Measurements from ENCODE around the gene MATN4. TPM values are rescaled to one million over a fixed set of nuclear protein-coding genes. Genes with fewer than 3 reads are reported as not detected.
A peak's percentile ranks its signal among the peaks of the same experiment; 100 is the strongest.

The MATN4 gene
- total RNA-seq, 1 experiment from 2014 or later, result 0.14 TPM

DNA sequence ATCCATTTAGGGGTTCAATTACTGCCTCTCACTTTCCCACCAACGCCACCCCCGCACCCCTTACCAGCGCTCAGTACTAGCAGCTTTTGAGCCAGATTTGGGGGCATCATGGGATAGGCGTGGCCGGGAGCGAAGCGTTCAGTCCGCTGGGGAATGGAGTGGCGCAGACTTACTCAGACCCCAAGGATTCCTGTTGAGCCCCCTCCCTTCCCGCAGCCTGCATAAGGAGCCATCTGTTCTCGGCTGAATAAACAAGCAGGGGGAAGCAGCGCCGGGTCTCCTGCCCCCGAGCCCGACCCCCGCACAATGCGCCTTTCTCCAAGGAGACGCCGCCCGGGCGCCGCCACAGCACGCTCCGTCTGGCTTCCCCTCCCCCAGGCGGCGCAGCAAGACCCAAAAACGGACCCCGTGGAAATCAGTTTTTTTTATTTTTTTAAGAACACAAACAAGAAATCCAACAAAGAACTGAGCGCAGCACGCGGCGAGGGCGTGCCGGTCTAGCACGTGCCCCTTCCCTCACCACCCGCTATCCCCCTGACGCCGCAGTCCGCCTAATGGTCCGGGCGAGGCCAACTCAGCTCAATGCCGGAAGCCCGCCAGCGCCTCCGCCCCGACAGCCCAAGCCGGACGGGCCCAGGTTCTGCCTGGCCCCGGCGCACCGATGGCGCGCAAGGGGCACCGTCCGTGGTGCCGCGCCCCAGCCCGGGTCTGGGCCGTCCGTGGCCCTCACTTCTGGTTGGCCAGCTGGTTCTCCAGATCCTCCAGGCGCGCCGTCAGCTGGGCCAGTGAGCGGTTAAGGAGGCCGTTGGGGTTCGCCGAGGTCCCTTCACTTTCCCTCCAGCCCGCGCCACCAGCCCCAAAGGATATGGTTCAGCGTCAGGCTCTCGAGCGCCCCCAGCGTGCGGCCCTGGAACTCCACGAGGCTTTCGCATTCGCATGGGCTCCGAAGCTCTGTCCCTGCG lies 14.8 kb downstream of the MATN4 start:
- Histone ChIP-seq H3K27me3 (ENCODE audit: control insufficient read depth, insufficient read depth, low read length) (peaks cover 9% of the 10 kb centered on the region), H3K36me3 (replicated peaks; ENCODE audit: control insufficient read depth, insufficient read depth, low read length) (no peaks in the 10 kb centered on the region), H3K4me3 (ENCODE audit: insufficient read depth, low read depth, low read length) (peak overlapping the region; percentile 60)
- peak; percentile 95 for DNase-seq

DNA sequence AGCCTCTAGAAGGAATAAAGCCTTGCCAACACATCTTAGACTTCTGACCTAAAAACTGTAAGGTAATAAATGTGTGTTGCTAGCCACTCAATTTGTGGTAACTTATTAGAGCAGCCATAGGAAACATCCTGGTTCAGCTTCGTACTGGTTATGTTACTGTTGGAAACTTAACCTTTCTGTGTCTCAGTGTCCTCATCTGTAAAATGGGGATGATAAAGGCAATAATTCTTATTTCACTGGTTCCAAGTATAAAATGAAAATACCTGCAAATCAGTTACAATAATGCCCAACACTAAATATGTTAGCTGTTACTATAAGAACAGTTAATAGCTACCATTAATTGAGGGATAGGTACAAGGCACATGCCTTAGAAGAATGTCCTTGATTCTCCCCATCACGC lies 15.8 kb downstream of the MATN4 start:
- no peaks in the 10 kb centered on the region for H3K36me3 ChIP-seq (replicated peaks; ENCODE audit: control insufficient read depth, insufficient read depth, low read length)
- H3K27me3 ChIP-seq (ENCODE audit: control insufficient read depth, insufficient read depth, low read length), result peaks cover 9% of the 10 kb centered on the region
- H3K4me3 ChIP-seq (ENCODE audit: insufficient read depth, low read depth, low read length), result no peak overlapping the region
- no peak for DNase-seq

DNA sequence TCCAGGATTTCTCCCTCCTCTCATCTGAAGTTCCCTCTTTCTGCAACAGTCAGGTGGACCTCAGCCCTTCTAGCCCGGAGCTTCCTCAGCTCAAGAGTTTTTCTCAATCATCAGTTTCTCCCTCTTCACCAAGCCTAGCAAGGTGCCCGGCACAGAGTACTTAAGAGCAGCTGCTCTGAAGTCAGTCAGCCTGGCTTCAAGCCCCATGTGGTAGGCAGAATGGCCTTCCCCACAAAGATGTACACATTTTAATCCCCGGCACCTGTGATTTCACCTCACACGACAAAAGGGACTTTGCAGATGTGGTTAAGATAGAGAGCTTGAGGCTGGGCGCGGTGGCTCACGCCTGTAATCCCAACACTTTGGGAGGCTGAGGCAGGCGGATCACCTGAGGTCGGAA lies 16.6 kb downstream of the MATN4 start:
- DNase-seq, result no peak

DNA sequence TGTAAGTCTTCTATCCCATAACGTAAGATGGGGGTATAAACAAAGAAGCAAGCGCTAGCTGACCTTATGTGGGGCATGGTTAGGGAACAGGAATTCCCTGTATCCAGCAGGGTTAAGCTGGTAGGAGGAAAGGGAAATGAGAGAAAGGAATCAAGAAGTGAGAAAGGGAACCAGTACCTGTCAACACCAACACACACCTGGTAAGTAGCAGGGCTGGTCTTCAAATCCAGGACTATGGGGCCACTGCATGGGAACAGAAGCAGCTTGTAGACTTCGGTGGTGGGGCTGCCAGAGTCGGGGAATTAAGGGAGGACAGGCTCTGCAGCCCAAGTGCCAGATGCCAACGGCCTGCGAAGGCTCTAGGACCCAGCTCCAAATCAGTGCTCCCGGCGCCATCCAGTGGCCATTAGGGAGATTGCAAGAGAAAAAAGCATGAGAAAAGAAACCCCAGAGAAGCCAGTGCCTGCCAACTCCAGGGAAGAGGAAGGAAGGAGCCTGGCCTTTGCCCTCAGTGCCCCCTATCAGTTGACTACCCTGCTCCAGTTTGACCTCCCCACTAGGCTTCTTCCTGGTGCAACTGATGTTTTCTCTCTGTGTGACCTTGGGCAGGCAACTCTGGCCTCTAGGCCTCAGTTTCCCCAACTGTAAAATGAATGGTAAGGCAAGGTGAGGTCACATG lies 17.3 kb downstream of the MATN4 start:
- Histone ChIP-seq H3K4me3 (ENCODE audit: insufficient read depth, low read depth, low read length) (no peak overlapping the region), H3K36me3 (replicated peaks; ENCODE audit: control insufficient read depth, insufficient read depth, low read length) (no peaks in the 10 kb centered on the region), H3K27me3 (ENCODE audit: control insufficient read depth, insufficient read depth, low read length) (peaks cover 9% of the 10 kb centered on the region)
- DNase-seq, result peak; percentile 86

More for the DNA sequence above, 16.6 kb downstream of the MATN4 start:
- H3K36me3 ChIP-seq (replicated peaks; ENCODE audit: control insufficient read depth, insufficient read depth, low read length), result no peaks in the 10 kb centered on the region
- peaks cover 9% of the 10 kb centered on the region for H3K27me3 ChIP-seq (ENCODE audit: control insufficient read depth, insufficient read depth, low read length)
- H3K4me3 ChIP-seq (ENCODE audit: insufficient read depth, low read depth, low read length), result no peak overlapping the region

DNA sequence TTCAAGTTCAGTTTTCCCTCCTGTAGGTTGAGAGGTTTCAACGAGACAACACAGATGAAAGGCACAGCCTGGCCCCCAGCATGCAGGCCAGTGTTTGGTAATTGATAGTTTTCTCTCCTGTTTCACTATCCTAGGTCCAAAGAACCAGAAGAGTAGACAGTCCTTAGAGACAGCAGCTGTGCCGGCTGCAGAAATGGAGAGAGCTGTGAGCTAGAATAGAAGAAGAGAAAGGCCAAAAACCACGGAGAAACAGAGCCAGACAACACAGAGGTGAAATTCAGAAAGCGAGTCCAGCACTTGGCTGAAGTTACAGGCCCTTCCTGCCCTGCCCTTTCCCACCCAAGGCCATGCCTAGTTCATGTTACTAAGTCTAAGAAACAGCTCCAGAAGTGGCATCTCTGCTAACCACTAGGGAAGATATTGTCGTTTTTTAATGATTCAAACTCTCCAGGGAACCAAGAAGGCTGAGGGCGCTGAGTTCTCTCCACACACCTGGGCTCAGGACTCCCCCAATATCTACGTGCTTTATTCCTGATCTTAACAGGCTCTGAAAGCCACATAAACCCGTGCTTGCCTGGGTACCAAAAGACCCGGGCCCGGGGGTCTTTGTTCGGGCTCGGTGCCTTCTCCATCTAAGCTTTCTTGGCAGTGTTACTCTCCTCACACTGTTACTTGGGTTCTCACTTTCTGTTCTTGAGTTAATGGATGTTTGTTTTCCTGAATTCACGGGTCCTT lies 18.0 kb downstream of the MATN4 start:
- Histone ChIP-seq H3K4me3 (ENCODE audit: insufficient read depth, low read depth, low read length) (no peak overlapping the region), H3K27me3 (ENCODE audit: control insufficient read depth, insufficient read depth, low read length) (peaks cover 9% of the 10 kb centered on the region)
- no peak for DNase-seq

DNA sequence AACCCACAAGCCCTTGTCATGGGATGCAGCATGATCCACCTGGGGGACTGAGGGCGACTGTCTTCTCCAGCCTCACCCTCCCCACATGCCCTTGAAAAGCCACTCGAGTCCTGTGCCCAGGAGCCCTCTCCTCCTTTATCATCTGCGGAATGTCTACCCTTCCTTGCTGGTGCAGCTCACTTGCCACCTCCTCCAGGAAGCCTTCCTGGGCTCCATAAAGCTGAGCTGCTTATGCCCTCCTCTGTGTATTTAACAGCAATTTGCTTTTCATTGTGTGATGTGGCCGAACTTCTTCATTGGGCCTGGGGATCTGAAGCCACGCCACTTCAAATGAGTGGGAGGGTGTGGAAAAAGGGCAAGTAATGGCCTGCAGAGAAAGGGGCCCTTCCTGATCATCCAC lies 19.2 kb downstream of the MATN4 start:
- no peaks in the 10 kb centered on the region for H3K36me3 ChIP-seq (replicated peaks; ENCODE audit: control insufficient read depth, insufficient read depth, low read length)
- H3K27me3 ChIP-seq (ENCODE audit: control insufficient read depth, insufficient read depth, low read length), result peaks cover 9% of the 10 kb centered on the region
- H3K4me3 ChIP-seq (ENCODE audit: insufficient read depth, low read depth, low read length), result no peak overlapping the region
- DNase-seq, result no peak

More for the DNA sequence above, 18.0 kb downstream of the MATN4 start:
- no peaks in the 10 kb centered on the region for H3K36me3 ChIP-seq (replicated peaks; ENCODE audit: control insufficient read depth, insufficient read depth, low read length)

DNA sequence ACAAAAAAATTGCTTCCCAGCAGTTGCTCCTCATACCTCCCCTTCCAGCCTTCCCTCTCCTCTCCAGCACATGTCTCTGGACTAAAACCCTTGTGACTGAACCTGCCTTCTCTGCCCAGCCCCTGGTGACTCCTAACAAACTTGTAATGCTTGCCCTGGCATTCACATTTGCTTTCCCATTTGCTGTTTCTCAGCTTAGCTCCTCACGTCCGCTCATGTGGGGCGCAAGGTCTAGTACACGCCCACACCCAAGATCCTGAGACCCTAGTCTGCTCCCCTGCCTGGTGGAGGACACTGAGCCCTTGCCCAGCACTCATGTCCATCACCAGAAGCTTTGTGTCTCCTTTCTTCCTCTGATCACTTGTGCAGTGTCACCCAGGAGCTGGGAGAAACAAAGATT lies 19.7 kb downstream of the MATN4 start:
- DNase-seq, result no peak

DNA sequence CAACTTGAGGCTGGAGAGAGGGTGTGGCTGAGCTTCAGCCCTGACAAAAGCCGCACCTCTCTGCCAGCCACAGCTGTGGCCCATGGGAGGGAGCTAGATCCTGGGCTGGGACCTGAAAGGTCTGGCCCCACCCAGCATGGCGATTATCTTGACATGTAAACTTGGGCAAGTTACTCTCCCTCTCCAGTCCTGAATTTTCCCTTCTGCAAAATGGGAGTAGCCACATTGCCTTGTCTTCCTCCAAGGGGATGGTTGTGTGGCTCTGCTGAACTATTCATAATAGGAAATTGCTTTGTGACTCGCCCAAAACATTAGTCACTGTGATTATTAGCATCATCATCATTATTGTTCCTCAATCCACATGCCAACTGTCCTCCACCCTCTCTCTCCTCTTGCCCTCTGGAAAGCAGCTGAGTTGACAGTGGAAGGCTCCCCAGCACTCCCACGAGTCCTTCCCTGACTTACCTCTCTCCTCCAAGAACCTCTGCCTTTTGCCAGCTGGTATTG lies 24.5 kb downstream of the MATN4 start:
- no peaks in the 10 kb centered on the region for H3K27me3 ChIP-seq (ENCODE audit: control insufficient read depth, insufficient read depth, low read length)
- no peaks in the 10 kb centered on the region for H3K36me3 ChIP-seq (replicated peaks; ENCODE audit: control insufficient read depth, insufficient read depth, low read length)
- no peak for DNase-seq
- H3K4me3 ChIP-seq (ENCODE audit: insufficient read depth, low read depth, low read length), result no peak overlapping the region

More for the DNA sequence above, 19.7 kb downstream of the MATN4 start:
- Histone ChIP-seq H3K27me3 (ENCODE audit: control insufficient read depth, insufficient read depth, low read length) (peaks cover 9% of the 10 kb centered on the region), H3K4me3 (ENCODE audit: insufficient read depth, low read depth, low read length) (no peak overlapping the region), H3K36me3 (replicated peaks; ENCODE audit: control insufficient read depth, insufficient read depth, low read length) (no peaks in the 10 kb centered on the region)

DNA sequence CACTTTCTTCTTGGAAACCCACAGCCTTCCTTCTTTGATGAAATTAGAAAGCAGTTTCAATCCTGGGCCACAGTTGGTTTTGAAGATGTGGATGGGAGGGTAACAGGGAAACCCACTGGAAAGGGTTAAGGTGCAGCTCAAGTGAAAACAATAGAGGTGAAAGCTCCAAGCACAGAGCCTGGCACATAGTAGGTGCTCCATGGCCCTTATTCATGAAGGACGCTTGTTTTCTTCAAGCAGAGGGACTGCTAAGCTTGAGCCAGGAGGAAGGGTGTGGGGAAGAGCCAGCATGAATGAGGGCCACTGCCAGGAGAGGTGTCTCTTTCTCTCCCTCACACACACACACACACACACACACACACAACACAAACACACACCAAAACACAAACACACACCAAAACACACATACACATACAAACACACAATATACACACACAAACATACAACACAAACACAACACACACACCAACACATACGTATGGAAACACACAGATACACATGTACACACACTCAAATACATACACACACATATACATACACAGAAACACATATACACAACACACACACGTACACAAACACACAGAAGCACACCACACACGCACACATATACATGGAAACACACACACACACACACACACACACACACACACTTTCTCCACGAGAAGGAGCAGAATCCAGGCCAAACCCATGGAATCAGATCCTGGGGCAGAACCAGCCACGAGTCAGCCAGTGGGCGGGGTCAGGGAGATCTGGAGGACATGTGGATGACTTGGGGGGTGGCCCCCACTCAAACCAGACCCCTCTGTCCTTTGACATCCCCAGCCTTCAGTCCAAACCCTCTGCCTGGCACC lies 25.2 kb downstream of the MATN4 start:
- no peak overlapping the region for H3K4me3 ChIP-seq (ENCODE audit: insufficient read depth, low read depth, low read length)
- DNase-seq, result no peak
- no peaks in the 10 kb centered on the region for H3K36me3 ChIP-seq (replicated peaks; ENCODE audit: control insufficient read depth, insufficient read depth, low read length)
- H3K27me3 ChIP-seq (ENCODE audit: control insufficient read depth, insufficient read depth, low read length), result no peaks in the 10 kb centered on the region

DNA sequence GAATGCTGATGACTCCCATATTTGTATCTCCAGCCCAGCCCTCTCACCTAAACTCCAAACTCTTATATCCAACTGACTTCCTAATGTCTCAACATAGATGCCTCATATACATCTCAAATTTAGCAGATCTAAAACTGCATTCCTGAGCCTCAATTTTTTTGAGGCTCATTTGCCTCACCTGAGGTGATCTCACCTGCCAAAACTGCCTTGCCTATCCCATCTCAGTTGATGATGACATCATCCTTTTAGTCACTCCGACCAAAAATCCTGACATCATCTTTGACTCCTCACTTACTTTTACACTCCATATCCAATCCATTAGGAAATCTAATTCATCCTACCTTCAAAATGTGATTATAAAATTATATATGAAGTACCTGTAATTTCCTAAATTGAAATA lies 28.1 kb downstream of the MATN4 start:
- no peaks in the 10 kb centered on the region for H3K27me3 ChIP-seq (ENCODE audit: control insufficient read depth, insufficient read depth, low read length)
- DNase-seq, result no peak
- H3K4me3 ChIP-seq (ENCODE audit: insufficient read depth, low read depth, low read length), result no peak overlapping the region
- H3K36me3 ChIP-seq (replicated peaks; ENCODE audit: control insufficient read depth, insufficient read depth, low read length), result no peaks in the 10 kb centered on the region

DNA sequence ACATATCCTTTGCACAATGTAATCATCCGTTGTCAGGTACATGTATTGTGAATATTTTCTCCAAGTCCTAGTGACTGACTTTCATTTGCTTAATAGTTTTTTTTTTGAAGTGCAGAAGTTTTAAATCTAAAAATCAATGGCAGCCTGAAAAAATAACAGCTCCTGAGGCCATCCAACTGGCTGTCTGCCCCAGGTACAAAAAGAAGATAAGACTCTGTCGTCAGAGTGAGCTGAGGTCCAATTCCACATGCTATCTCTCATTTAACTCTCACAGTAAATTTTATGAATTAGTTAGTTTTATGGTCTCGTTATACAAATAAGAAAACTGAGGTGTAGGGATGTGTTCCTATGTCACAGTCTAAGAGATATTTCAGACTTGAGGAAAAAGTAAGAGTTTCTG lies 32.8 kb downstream of the MATN4 start:
- no peaks in the 10 kb centered on the region for H3K27me3 ChIP-seq (ENCODE audit: control insufficient read depth, insufficient read depth, low read length)
- DNase-seq, result no peak
- H3K36me3 ChIP-seq (replicated peaks; ENCODE audit: control insufficient read depth, insufficient read depth, low read length), result no peaks in the 10 kb centered on the region
- H3K4me3 ChIP-seq (ENCODE audit: insufficient read depth, low read depth, low read length), result no peak overlapping the region

DNA sequence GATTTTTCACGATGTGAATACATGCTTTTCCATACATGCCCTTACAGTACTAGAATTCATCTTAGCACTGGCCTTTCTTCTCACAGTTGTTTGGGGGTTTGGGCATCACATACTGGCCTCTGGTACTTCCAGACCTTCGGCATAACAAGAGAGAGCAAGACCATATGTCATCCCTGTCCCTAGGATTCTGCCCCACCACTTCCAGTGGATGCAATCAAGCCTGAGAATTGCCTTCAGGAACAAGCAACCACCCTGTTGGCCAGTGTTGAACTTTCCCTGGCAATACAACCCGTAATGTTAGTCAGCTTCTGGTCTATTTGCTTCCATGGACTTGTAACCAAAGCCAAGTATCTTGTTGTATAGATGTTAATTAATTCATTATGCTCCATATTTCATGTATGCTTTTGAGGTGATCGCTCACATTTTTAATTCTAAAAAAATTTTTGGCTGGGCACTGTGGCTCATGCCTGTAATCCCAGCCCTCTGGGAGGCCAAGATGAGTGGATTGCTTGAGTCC lies 38.3 kb downstream of the MATN4 start:
- Histone ChIP-seq H3K36me3 (replicated peaks; ENCODE audit: control insufficient read depth, insufficient read depth, low read length) (no peaks in the 10 kb centered on the region), H3K4me3 (ENCODE audit: insufficient read depth, low read depth, low read length) (no peak overlapping the region), H3K27me3 (ENCODE audit: control insufficient read depth, insufficient read depth, low read length) (no peaks in the 10 kb centered on the region)
- DNase-seq, result no peak

DNA sequence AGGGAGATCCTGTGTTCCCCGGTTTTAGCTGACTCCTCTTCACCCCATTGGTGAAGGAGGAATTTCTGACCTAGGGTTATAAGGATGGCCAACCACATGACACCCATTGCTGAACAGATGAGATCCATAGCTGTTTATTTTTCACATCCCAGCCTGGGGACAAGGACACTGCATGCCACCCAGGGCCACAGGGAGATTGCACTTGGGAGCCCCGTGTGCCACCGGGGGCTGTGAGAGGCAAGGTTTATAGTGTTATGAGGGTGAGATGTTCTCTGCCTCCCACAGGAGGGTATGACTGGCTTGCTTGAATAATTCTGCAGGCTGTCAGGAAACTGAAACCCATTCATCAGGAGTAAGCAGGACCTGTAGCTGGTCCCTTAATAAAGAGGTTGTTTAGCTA lies 39.0 kb downstream of the MATN4 start:
- Histone ChIP-seq H3K27me3 (ENCODE audit: control insufficient read depth, insufficient read depth, low read length) (no peaks in the 10 kb centered on the region), H3K4me3 (ENCODE audit: insufficient read depth, low read depth, low read length) (no peak overlapping the region), H3K36me3 (replicated peaks; ENCODE audit: control insufficient read depth, insufficient read depth, low read length) (no peaks in the 10 kb centered on the region)
- no peak for DNase-seq
